Measurements from ENCODE around the gene DST. TPM values are rescaled to one million over a fixed set of nuclear protein-coding genes. Genes with fewer than 3 reads are reported as not detected.
"Not testable (repeated sequence)": the region's sequence is repeated elsewhere in the genome, so short reads cannot be mapped to it uniquely, and the experiment has no call there.

The DST gene
- total RNA-seq, 2 donors from 2014 or later, result 6.0 to 10.1 TPM

- DNase-seq (ENCODE audit: low spot score) (no peak), ATAC-seq (peak in 1 of 2 donors; percentile 68)
- peaks cover 0 to 4% of the 10 kb centered on the region in 2 donors for H3K4me1 Mint-ChIP-seq (ENCODE audit: low read depth in 2 of 2)
- H3K9me3 Mint-ChIP-seq, result no peaks in the 10 kb centered on the region
- H3K36me3 Mint-ChIP-seq, result no peaks in the 10 kb centered on the region
- H3K4me3 Mint-ChIP-seq, result no peak overlapping the region
- no peak overlapping the region for H3K27ac Mint-ChIP-seq
- peaks cover 0 to 4% of the 10 kb centered on the region in 2 donors for H3K27me3 Mint-ChIP-seq
Measured at GRCh38 chr6:56593801-56594318, 48.8 kb downstream of the DST start.

- H3K27me3 Mint-ChIP-seq, result no peaks in the 10 kb centered on the region
- H3K9me3 Mint-ChIP-seq, result no peaks in the 10 kb centered on the region
- no peak for ATAC-seq
- DNase-seq (ENCODE audit: low spot score), result no peak
- H3K27ac Mint-ChIP-seq, result no peak overlapping the region
- no peak overlapping the region for H3K4me3 Mint-ChIP-seq
- no peaks in the 10 kb centered on the region for H3K4me1 Mint-ChIP-seq (ENCODE audit: low read depth in 2 of 2)
- H3K36me3 Mint-ChIP-seq, result no peaks in the 10 kb centered on the region
Measured at GRCh38 chr6:56582236-56582635, 60.5 kb downstream of the DST start.

- no peaks in the 10 kb centered on the region for H3K9me3 Mint-ChIP-seq
- no peaks in the 10 kb centered on the region for H3K27me3 Mint-ChIP-seq
- H3K27ac Mint-ChIP-seq, result no peak overlapping the region
- ATAC-seq, result no peak
- no peaks in the 10 kb centered on the region for H3K36me3 Mint-ChIP-seq
- no peak for DNase-seq (ENCODE audit: low spot score)
- no peaks in the 10 kb centered on the region for H3K4me1 Mint-ChIP-seq (ENCODE audit: low read depth in 2 of 2)
- no peak overlapping the region for H3K4me3 Mint-ChIP-seq
Measured at GRCh38 chr6:56581296-56581925, 61.3 kb downstream of the DST start.

GRCh38 chr6:56580271-56580670, 62.4 kb downstream of the DST start:
- no peak for DNase-seq (ENCODE audit: low spot score)
- no peak for ATAC-seq
- Mint-ChIP-seq H3K4me3 (no peak overlapping the region), H3K27me3 (no peaks in the 10 kb centered on the region), H3K4me1 (ENCODE audit: low read depth in 2 of 2) (no peaks in the 10 kb centered on the region), H3K27ac (no peak overlapping the region), H3K9me3 (no peaks in the 10 kb centered on the region), H3K36me3 (no peaks in the 10 kb centered on the region)

- Mint-ChIP-seq H3K9me3 (no peaks in the 10 kb centered on the region), H3K27ac (no peak overlapping the region), H3K4me3 (no peak overlapping the region), H3K36me3 (no peaks in the 10 kb centered on the region), H3K4me1 (ENCODE audit: low read depth in 2 of 2) (no peaks in the 10 kb centered on the region), H3K27me3 (no peaks in the 10 kb centered on the region)
- ATAC-seq, result no peak
- no peak for DNase-seq (ENCODE audit: low spot score)
Measured at GRCh38 chr6:56579155-56579851, 63.4 kb downstream of the DST start.

GRCh38 chr6:56575736-56576135, 67.0 kb downstream of the DST start:
- DNase-seq (ENCODE audit: low spot score), result no peak

GRCh38 chr6:56574292-56574691, 68.4 kb downstream of the DST start:
- Mint-ChIP-seq H3K4me1 (ENCODE audit: low read depth in 2 of 2) (peaks cover 0 to 2% of the 10 kb centered on the region in 2 donors), H3K4me3 (no peak overlapping the region), H3K27me3 (no peaks in the 10 kb centered on the region), H3K27ac (no peak overlapping the region), H3K9me3 (no peaks in the 10 kb centered on the region), H3K36me3 (no peaks in the 10 kb centered on the region)
- ATAC-seq (no peak), DNase-seq (ENCODE audit: low spot score) (no peak)

More at GRCh38 chr6:56575736-56576135, 67.0 kb downstream of the DST start:
- Mint-ChIP-seq H3K4me3 (no peak overlapping the region), H3K36me3 (no peaks in the 10 kb centered on the region), H3K9me3 (no peaks in the 10 kb centered on the region), H3K27ac (no peak overlapping the region), H3K4me1 (ENCODE audit: low read depth in 2 of 2) (peaks cover 0 to 1% of the 10 kb centered on the region in 2 donors), H3K27me3 (no peaks in the 10 kb centered on the region)
- ATAC-seq, result no peak

GRCh38 chr6:56573624-56574023, 69.1 kb downstream of the DST start:
- ATAC-seq (no peak), DNase-seq (ENCODE audit: low spot score) (no peak)
- H3K27me3 Mint-ChIP-seq, result no peaks in the 10 kb centered on the region
- H3K4me1 Mint-ChIP-seq (ENCODE audit: low read depth in 2 of 2), result peaks cover 0 to 2% of the 10 kb centered on the region in 2 donors
- H3K4me3 Mint-ChIP-seq, result no peak overlapping the region
- no peak overlapping the region for H3K27ac Mint-ChIP-seq
- H3K36me3 Mint-ChIP-seq, result no peaks in the 10 kb centered on the region
- no peaks in the 10 kb centered on the region for H3K9me3 Mint-ChIP-seq

- Mint-ChIP-seq H3K27me3 (no peaks in the 10 kb centered on the region), H3K36me3 (no peaks in the 10 kb centered on the region), H3K4me1 (ENCODE audit: low read depth in 2 of 2) (peaks cover 0 to 2% of the 10 kb centered on the region in 2 donors), H3K27ac (no peak overlapping the region), H3K9me3 (no peaks in the 10 kb centered on the region), H3K4me3 (no peak overlapping the region)
- DNase-seq (ENCODE audit: low spot score), result no peak
- ATAC-seq, result no peak
Measured at GRCh38 chr6:56572788-56573471, 69.8 kb downstream of the DST start.

GRCh38 chr6:56571605-56572004, 71.1 kb downstream of the DST start:
- ATAC-seq (no peak), DNase-seq (ENCODE audit: low spot score) (no peak)
- no peaks in the 10 kb centered on the region for H3K27me3 Mint-ChIP-seq
- H3K36me3 Mint-ChIP-seq, result no peaks in the 10 kb centered on the region
- no peak overlapping the region for H3K27ac Mint-ChIP-seq
- H3K4me3 Mint-ChIP-seq, result no peak overlapping the region
- no peaks in the 10 kb centered on the region for H3K9me3 Mint-ChIP-seq
- peaks cover 0 to 2% of the 10 kb centered on the region in 2 donors for H3K4me1 Mint-ChIP-seq (ENCODE audit: low read depth in 2 of 2)

- no peak for ATAC-seq
- no peaks in the 10 kb centered on the region for H3K36me3 Mint-ChIP-seq
- no peaks in the 10 kb centered on the region for H3K27me3 Mint-ChIP-seq
- no peak for DNase-seq (ENCODE audit: low spot score)
- H3K4me1 Mint-ChIP-seq (ENCODE audit: low read depth in 2 of 2), result peaks cover 0 to 2% of the 10 kb centered on the region in 2 donors
- no peak overlapping the region for H3K4me3 Mint-ChIP-seq
- H3K9me3 Mint-ChIP-seq, result no peaks in the 10 kb centered on the region
- no peak overlapping the region for H3K27ac Mint-ChIP-seq
Measured at GRCh38 chr6:56570413-56571359, 72.0 kb downstream of the DST start.

GRCh38 chr6:56567501-56567900, 75.2 kb downstream of the DST start:
- H3K27ac Mint-ChIP-seq, result no peak overlapping the region

GRCh38 chr6:56562730-56563129, 80.0 kb downstream of the DST start:
- H3K9me3 Mint-ChIP-seq; H3K4me1 Mint-ChIP-seq (ENCODE audit: low read depth in 2 of 2); H3K27me3 Mint-ChIP-seq; DNase-seq (ENCODE audit: low spot score); ATAC-seq; H3K36me3 Mint-ChIP-seq; H3K27ac Mint-ChIP-seq; H3K4me3 Mint-ChIP-seq: not testable (repeated sequence)

More at GRCh38 chr6:56567501-56567900, 75.2 kb downstream of the DST start:
- H3K36me3 Mint-ChIP-seq, result no peaks in the 10 kb centered on the region
- peaks cover 0 to 2% of the 10 kb centered on the region in 2 donors for H3K4me1 Mint-ChIP-seq (ENCODE audit: low read depth in 2 of 2)
- H3K4me3 Mint-ChIP-seq, result no peak overlapping the region
- ATAC-seq, result no peak
- no peak for DNase-seq (ENCODE audit: low spot score)
- H3K9me3 Mint-ChIP-seq, result no peaks in the 10 kb centered on the region
- peaks cover 0 to 2% of the 10 kb centered on the region in 2 donors for H3K27me3 Mint-ChIP-seq
